HepG2 (cell line): ENCODE measurements around the gene RAI14. TPM values are rescaled to one million over a fixed set of nuclear protein-coding genes. Genes with fewer than 3 reads are reported as not detected.

Source experiments
- ATAC-seq: fragments of 200-7000 bp; cut with Tn5 transposase; 3 replicates; pipeline ENCODE4 v1.9.1; 2020; ENCODE audit warnings: mild to moderate bottlenecking, moderate library complexity
- BruUV-seq: library from RNA; stranded (reverse); fragments of 400-500 nt; replicated peaks from 2 replicates; lab custom pipeline; 2021; lab: Mats Ljungman, UMichigan
- CTCF ChIA-PET: fragments of 300-600 bp; formaldehyde crosslinking; extraction: SDS; loops from one replicate; lab custom pipeline; 2021; ENCODE audit warnings: low total read pairs, inconsistent platforms, low intra/inter-chr PET ratio; lab: Yijun Ruan, JAX
- POLR2A ChIA-PET: fragments of 350-600 bp; sonication (Branson Sonifier 250); formaldehyde crosslinking; loops from one replicate; lab custom pipeline; 2020; ENCODE audit warnings: antibody characterized with exemption, inconsistent platforms; lab: Yijun Ruan, JAX
- DNase-seq: peaks from one replicate; pipeline ENCODE4 v3.0.0-alpha.2; 2015; ENCODE audit warnings: low spot score
- FAIRE-seq: peaks from 3 replicates; lab custom pipeline; 2011; peaks lifted over from hg19 to GRCh38; lab: Jason Lieb, UNC
- H2AFZ ChIP-seq: one replicate; pipeline ENCODE4 v1.6.1; 2011; ENCODE audit warnings: low read length, inconsistent platforms
- H3K27ac ChIP-seq: fragments of 300-600 bp; 3 replicates; pipeline ENCODE4 v1.8.0; 2011; ENCODE audit warnings: mixed run types, mild to moderate bottlenecking, mixed read lengths, low read length, inconsistent platforms; ENCODE audit not compliant: insufficient read depth; ENCODE audit errors: extremely low read length
- H3K27me3 ChIP-seq, 2 experiments: fragments of 200-600 bp in 1 of 2; 2 replicates in 1 of 2; 3 replicates in 1 of 2; pipeline versions ENCODE4 v1.6.0 to v1.8.0; 2011; ENCODE audit warnings: low read length in 2 of 2, mild to moderate bottlenecking in 2 of 2, moderate library complexity in 2 of 2, inconsistent platforms in 1 of 2; ENCODE audit not compliant: insufficient read depth in 2 of 2, control insufficient read depth in 1 of 2
- H3K36me3 ChIP-seq, 2 experiments: fragments of 200-600 bp in 1 of 2; replicated peaks in 1 of 2; 2 replicates in 1 of 2; 3 replicates in 1 of 2; pipeline versions ENCODE4 v1.5.1 to v1.8.0; 2011; ENCODE audit warnings: low read length in 2 of 2, inconsistent platforms in 1 of 2; ENCODE audit not compliant: insufficient read depth in 2 of 2, control insufficient read depth in 1 of 2
- H3K4me1 ChIP-seq: 2 replicates; pipeline ENCODE4 v1.5.1; 2012; ENCODE audit warnings: low read length, inconsistent platforms; ENCODE audit not compliant: insufficient read depth
- H3K4me2 ChIP-seq: 2 replicates; pipeline ENCODE4 v1.6.0; 2011; ENCODE audit warnings: low read depth, low read length, inconsistent platforms
- H3K4me3 ChIP-seq, 3 experiments: fragments of 200-600 bp in 1 of 3; sonication (generic), shearing (Covaris generic) in 1 of 3; replicated peaks in 1 of 3; 2 replicates each; pipeline ENCODE4 v1.5.1; 2011 to 2016; ENCODE audit warnings: low read length in 3 of 3, inconsistent platforms in 2 of 3, low read depth in 2 of 3, mild to moderate bottlenecking in 2 of 3, control low read depth in 1 of 3, mixed read lengths in 1 of 3; ENCODE audit not compliant: insufficient read depth in 1 of 3
- H3K79me2 ChIP-seq: one replicate; pipeline ENCODE4 v1.6.1; 2011; ENCODE audit warnings: low read length, inconsistent platforms; ENCODE audit not compliant: insufficient read depth
- H3K9ac ChIP-seq: 2 replicates; pipeline ENCODE4 v1.6.0; 2011; ENCODE audit warnings: mild to moderate bottlenecking, low read depth, low read length, inconsistent platforms; ENCODE audit not compliant: insufficient read depth
- H3K9me3 ChIP-seq: 2 replicates; pipeline ENCODE4 v1.5.1; 2012; ENCODE audit warnings: mild to moderate bottlenecking, low read length
- H4K20me1 ChIP-seq: 2 replicates; pipeline ENCODE4 v1.6.0; 2011; ENCODE audit warnings: inconsistent platforms, mild to moderate bottlenecking, low read length, moderate library complexity; ENCODE audit not compliant: insufficient read depth
- FOXK2 ChIP-seq: fragments of 450-650 bp; IDR thresholded peaks from 2 replicates; pipeline ENCODE4 v1.6.1; 2016
- PAX8 ChIP-seq: sonication (generic); formaldehyde crosslinking; IDR thresholded peaks from 2 replicates; pipeline ENCODE4 v1.8.0; 2022; ENCODE audit warnings: mild to moderate bottlenecking, missing genetic modification reagents, borderline replicate concordance
- PPARG ChIP-seq: conservative IDR thresholded peaks from 2 replicates; pipeline ENCODE4 v1.6.1; 2016; ENCODE audit warnings: missing biosample characterization, missing genetic modification reagents
- RBM39 ChIP-seq: fragments of 200-400 bp; formaldehyde crosslinking; IDR thresholded peaks from one replicate; pipeline ENCODE4 v1.6.1; 2018; ENCODE audit warnings: antibody characterized with exemption, mild to moderate bottlenecking, low read depth, low read length; ENCODE audit not compliant: poor library complexity, severe bottlenecking
- SATB2 ChIP-seq: sonication (generic); formaldehyde crosslinking; IDR thresholded peaks from 2 replicates; pipeline ENCODE4 v1.5.0; 2020; ENCODE audit warnings: missing genetic modification reagents
- ZBTB38 ChIP-seq: sonication (generic); formaldehyde crosslinking; IDR thresholded peaks from 2 replicates; pipeline ENCODE4 v1.5.1; 2020; ENCODE audit warnings: mild to moderate bottlenecking, missing genetic modification reagents
- ZFP1 ChIP-seq: IDR thresholded peaks from 2 replicates; pipeline ENCODE4 v1.6.1; 2016
- ZNF136 ChIP-seq: sonication (generic); formaldehyde crosslinking; IDR thresholded peaks from 2 replicates; pipeline ENCODE4 v1.8.1; 2022; ENCODE audit warnings: low read depth, mild to moderate bottlenecking, moderate library complexity, missing genetic modification reagents
- ZNF629 ChIP-seq: sonication (generic); formaldehyde crosslinking; conservative IDR thresholded peaks from 2 replicates; pipeline ENCODE4 v1.5.0; 2020; ENCODE audit warnings: missing genetic modification reagents
- ZNF766 ChIP-seq: sonication (generic); formaldehyde crosslinking; IDR thresholded peaks from 2 replicates; pipeline ENCODE4 v1.5.0; 2020; ENCODE audit warnings: missing genetic modification reagents, borderline replicate concordance
- ZNF792 ChIP-seq: IDR thresholded peaks from 2 replicates; pipeline ENCODE4 v1.6.1; 2016
- WGBS: methylation state at CpG from one replicate; pipeline ENCODE4 v1.1.6; 2017; ENCODE audit warnings: low lambda C conversion rate; 5-methylcytosine and 5-hydroxymethylcytosine counted together
- in situ Hi-C: cut with HindIII; loops from 2 replicates; pipeline ENCODE4 v1.10.0; 2017; ENCODE audit warnings: low pct_unique_long_range_greater_than_20kb; ENCODE audit not compliant: extremely low pct_ligation_motif_present
- intact Hi-C: fragments of 100-400 bp; cut with micrococcal nuclease; formaldehyde crosslinking; loops from one replicate; pipeline ENCODE4 v1.10.0; 2022; ENCODE audit not compliant: unreplicated experiment
- polyA plus RNA-seq, 8 experiments: library from polyadenylated mRNA; depleted of rRNA in 3 of 8; stranded (reverse) in 7 of 8; unstranded in 1 of 8; fragments of >200 nt; fragmentation: Illumina TruSeq in 4 of 8; extraction: Trizol in 4 of 8; gene quantifications; 2 replicates each; pipeline versions ENCODE4 v1.2.1 to v1.2.3, GENCODE V29; 2011 to 2016; ENCODE audit warnings: low read depth in 4 of 8, missing spikeins in 1 of 8, mixed read lengths in 1 of 8; ENCODE audit not compliant: insufficient read depth in 1 of 8
- total RNA-seq, 5 experiments: library from RNA; depleted of rRNA; stranded (reverse); fragments of >200 nt; fragmentation: Illumina TruSeq; extraction: Trizol; gene quantifications; 2 replicates each; pipeline ENCODE4 v1.2.3, GENCODE V29; 2016; ENCODE audit warnings: low read depth in 1 of 5
- TF ChIP-seq, protein P1 (sequence below): sonication (generic); formaldehyde crosslinking; IDR thresholded peaks from 2 replicates; pipeline ENCODE4 v1.5.0; 2020; ENCODE audit warnings: mild to moderate bottlenecking, missing genetic modification reagents, borderline replicate concordance

The RAI14 gene
- total and polyA plus RNA-seq, 2 of the 13 experiments (the other 11 are each of a cell fraction or from before 2014, with no cell fraction given): 12.6 to 18.2 TPM

DNA sequence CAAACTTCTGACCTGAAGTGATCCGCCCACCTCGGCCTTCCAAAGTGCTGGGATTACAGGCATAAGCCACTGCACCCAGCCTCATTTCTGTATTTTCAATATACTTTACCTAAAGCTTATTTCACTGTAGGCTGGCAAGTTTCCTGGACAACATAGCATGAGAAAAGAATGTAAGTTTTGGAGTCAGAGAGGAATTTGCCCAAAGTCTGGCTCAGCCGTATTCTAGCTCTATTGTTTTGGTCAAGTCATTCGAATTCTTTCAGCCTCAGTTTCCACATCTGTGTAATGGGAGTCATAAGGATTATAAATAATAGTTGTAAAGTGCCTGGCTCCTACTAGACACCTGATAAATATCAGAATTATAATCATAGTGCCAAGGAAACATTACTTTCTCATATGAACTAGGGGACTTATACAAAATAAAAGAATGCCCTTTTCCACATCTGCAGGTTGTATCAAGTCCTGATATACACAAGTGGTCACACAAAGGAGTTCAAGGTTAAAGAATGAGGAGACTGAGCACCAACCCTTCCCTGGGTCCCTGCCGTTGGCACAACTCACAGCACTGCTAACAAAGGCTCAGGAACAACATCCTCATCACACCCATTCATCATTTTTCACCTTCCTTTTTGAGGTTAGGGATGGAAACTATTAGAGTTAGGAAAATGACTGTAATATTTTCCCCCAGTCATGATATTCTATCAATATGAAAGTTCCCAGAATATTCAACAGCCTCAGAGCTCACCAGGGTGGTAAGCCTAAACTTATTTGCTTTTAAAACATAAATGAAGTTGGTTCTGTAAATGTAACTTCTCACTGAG is 34.6 kb upstream of the RAI14 start:
- FAIRE-seq: no peak
- WGBS: 23% methylated on average over 5 of the region's 5 CpGs
- Histone ChIP-seq H3K4me3 (no peak overlapping the region), H3K36me3 (no peaks in the 10 kb centered on the region), H3K4me2 (no peak overlapping the region), H2AFZ (no peak overlapping the region), H3K27me3 (no peaks in the 10 kb centered on the region; a peak in 2 of 5 replicates), H4K20me1 (no peaks in the 10 kb centered on the region), H3K27ac (no peak overlapping the region), H3K79me2 (no peaks in the 10 kb centered on the region), H3K9ac (no peak overlapping the region), H3K9me3 (no peaks in the 10 kb centered on the region), H3K4me1 (no peaks in the 10 kb centered on the region)
- ATAC-seq: no peak
- peak; percentile 28; the same call in 1 of the 2 replicates for TF ChIP-seq ZNF629 (CRISPR knock-in tag)
- TF ChIP-seq ZNF136 (CRISPR knock-in tag): no peak
- no peak for DNase-seq
- BruUV-seq: no TSS peak
- ChIA-PET CTCF (no interaction called here), POLR2A (no interaction called here)
- intact Hi-C loops: no loop called here
- in situ Hi-C loops: no loop called here

- Histone ChIP-seq H3K4me3 (no peak overlapping the region), H3K36me3 (no peaks in the 10 kb centered on the region), H3K27me3 (no peaks in the 10 kb centered on the region; a peak in 2 of 5 replicates), H4K20me1 (no peaks in the 10 kb centered on the region), H3K9me3 (no peaks in the 10 kb centered on the region), H3K9ac (no peak overlapping the region), H3K27ac (no peak overlapping the region), H3K4me1 (no peaks in the 10 kb centered on the region), H2AFZ (no peak overlapping the region), H3K4me2 (no peak overlapping the region), H3K79me2 (no peaks in the 10 kb centered on the region)
- FAIRE-seq (no peak), DNase-seq (no peak), ATAC-seq (no peak)
- no TSS peak for BruUV-seq
- intact Hi-C loops: no loop called here
- in situ Hi-C loops: no loop called here
- POLR2A ChIA-PET: no interaction called here
- CTCF ChIA-PET: no interaction called here
- 53% methylated on average over 1 of the region's 1 CpG for WGBS
- no peak for TF ChIP-seq RBM39
- TF ChIP-seq ZBTB38 (CRISPR knock-in tag): no peak
- TF ChIP-seq PPARG (CRISPR knock-in tag): no peak
- no peak for TF ChIP-seq ZFP1 (CRISPR knock-in tag)
- no peak for TF ChIP-seq PAX8 (CRISPR knock-in tag)
- TF ChIP-seq ZNF792 (CRISPR knock-in tag): no peak
- no peak for TF ChIP-seq FOXK2
- TF ChIP-seq SATB2 (CRISPR knock-in tag): no peak
- TF ChIP-seq ZNF766 (CRISPR knock-in tag): no peak
- TF ChIP-seq, protein P1, sequence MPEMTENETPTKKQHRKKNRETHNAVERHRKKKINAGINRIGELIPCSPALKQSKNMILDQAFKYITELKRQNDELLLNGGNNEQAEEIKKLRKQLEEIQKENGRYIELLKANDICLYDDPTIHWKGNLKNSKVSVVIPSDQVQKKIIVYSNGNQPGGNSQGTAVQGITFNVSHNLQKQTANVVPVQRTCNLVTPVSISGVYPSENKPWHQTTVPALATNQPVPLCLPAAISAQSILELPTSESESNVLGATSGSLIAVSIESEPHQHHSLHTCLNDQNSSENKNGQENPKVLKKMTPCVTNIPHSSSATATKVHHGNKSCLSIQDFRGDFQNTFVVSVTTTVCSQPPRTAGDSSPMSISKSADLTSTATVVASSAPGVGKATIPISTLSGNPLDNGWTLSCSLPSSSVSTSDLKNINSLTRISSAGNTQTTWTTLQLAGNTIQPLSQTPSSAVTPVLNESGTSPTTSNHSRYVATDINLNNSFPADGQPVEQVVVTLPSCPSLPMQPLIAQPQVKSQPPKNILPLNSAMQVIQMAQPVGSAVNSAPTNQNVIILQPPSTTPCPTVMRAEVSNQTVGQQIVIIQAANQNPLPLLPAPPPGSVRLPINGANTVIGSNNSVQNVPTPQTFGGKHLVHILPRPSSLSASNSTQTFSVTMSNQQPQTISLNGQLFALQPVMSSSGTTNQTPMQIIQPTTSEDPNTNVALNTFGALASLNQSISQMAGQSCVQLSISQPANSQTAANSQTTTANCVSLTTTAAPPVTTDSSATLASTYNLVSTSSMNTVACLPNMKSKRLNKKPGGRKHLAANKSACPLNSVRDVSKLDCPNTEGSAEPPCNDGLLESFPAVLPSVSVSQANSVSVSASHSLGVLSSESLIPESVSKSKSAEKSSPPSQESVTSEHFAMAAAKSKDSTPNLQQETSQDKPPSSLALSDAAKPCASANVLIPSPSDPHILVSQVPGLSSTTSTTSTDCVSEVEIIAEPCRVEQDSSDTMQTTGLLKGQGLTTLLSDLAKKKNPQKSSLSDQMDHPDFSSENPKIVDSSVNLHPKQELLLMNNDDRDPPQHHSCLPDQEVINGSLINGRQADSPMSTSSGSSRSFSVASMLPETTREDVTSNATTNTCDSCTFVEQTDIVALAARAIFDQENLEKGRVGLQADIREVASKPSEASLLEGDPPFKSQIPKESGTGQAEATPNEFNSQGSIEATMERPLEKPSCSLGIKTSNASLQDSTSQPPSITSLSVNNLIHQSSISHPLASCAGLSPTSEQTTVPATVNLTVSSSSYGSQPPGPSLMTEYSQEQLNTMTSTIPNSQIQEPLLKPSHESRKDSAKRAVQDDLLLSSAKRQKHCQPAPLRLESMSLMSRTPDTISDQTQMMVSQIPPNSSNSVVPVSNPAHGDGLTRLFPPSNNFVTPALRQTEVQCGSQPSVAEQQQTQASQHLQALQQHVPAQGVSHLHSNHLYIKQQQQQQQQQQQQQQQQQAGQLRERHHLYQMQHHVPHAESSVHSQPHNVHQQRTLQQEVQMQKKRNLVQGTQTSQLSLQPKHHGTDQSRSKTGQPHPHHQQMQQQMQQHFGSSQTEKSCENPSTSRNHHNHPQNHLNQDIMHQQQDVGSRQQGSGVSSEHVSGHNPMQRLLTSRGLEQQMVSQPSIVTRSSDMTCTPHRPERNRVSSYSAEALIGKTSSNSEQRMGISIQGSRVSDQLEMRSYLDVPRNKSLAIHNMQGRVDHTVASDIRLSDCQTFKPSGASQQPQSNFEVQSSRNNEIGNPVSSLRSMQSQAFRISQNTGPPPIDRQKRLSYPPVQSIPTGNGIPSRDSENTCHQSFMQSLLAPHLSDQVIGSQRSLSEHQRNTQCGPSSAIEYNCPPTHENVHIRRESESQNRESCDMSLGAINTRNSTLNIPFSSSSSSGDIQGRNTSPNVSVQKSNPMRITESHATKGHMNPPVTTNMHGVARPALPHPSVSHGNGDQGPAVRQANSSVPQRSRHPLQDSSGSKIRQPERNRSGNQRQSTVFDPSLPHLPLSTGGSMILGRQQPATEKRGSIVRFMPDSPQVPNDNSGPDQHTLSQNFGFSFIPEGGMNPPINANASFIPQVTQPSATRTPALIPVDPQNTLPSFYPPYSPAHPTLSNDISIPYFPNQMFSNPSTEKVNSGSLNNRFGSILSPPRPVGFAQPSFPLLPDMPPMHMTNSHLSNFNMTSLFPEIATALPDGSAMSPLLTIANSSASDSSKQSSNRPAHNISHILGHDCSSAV (CRISPR knock-in tag): no peak
These were observed 34.1 kb upstream of the RAI14 start for GRCh38 chr5:34622098-34622400.
